HG03521 (cell line): ENCODE results near the gene ADAMTS14.
"Not testable (repeated sequence)": the region's sequence is repeated elsewhere in the genome, so short reads cannot be mapped to it uniquely, and the experiment has no call there.

ENCODE experiments used
- ATAC-seq: cut with Tn5 transposase; IDR thresholded peaks from one replicate; pipeline ENCODE4 v1.9.1; 2021; ENCODE audit warnings: mild to moderate bottlenecking, moderate library complexity; ENCODE audit not compliant: unreplicated experiment

The ADAMTS14 gene, protein sequence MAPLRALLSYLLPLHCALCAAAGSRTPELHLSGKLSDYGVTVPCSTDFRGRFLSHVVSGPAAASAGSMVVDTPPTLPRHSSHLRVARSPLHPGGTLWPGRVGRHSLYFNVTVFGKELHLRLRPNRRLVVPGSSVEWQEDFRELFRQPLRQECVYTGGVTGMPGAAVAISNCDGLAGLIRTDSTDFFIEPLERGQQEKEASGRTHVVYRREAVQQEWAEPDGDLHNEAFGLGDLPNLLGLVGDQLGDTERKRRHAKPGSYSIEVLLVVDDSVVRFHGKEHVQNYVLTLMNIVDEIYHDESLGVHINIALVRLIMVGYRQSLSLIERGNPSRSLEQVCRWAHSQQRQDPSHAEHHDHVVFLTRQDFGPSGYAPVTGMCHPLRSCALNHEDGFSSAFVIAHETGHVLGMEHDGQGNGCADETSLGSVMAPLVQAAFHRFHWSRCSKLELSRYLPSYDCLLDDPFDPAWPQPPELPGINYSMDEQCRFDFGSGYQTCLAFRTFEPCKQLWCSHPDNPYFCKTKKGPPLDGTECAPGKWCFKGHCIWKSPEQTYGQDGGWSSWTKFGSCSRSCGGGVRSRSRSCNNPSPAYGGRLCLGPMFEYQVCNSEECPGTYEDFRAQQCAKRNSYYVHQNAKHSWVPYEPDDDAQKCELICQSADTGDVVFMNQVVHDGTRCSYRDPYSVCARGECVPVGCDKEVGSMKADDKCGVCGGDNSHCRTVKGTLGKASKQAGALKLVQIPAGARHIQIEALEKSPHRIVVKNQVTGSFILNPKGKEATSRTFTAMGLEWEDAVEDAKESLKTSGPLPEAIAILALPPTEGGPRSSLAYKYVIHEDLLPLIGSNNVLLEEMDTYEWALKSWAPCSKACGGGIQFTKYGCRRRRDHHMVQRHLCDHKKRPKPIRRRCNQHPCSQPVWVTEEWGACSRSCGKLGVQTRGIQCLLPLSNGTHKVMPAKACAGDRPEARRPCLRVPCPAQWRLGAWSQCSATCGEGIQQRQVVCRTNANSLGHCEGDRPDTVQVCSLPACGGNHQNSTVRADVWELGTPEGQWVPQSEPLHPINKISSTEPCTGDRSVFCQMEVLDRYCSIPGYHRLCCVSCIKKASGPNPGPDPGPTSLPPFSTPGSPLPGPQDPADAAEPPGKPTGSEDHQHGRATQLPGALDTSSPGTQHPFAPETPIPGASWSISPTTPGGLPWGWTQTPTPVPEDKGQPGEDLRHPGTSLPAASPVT

DNA sequence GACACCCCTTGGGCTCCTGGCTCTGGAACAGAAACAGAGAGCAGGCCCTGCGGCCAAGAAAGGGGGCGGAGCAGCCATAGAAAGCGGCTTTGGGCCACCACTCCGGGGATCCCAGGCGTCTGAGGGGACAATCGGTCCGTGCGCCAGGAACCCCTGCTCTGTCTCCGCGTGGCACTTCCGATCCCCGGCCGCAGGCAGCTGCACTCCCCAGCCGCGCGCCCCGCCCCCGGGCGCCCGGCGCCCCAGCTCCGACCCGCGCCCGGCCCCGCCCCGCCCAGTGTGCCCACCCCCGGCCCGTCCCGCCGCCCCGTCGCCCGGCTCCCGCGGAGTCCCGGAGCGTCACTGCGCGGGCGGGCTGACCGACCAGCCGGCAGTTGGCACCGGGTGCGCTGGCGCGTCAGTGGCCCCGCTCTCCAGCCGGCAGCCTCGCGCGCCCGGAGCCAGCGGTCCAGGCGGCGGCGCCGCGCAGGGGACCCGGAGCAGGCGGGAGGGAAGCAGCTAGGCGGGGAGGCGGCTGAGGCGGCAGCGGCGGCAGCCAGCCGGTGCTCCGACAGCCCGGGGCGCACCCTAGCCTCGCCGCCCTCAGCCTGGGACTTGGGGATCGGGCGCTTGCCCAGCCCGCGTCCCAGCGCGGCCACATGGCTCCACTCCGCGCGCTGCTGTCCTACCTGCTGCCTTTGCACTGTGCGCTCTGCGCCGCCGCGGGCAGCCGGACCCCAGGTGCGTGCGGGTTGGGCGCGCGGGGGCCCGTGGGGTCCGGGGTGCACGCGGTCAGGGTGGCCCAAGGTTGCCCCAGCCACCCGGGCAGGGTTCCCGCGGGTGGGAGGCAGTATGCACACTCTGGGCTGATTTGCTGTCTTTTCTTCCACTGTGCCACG is at the start of gene ADAMTS14:
Gene ADAMTS14, plus strand, starts transcription at position 342 of the 878 bp plus-strand sequence. Its CDS starts 297 bp downstream, at position 639.
- ATAC-seq, result no peak

DNA sequence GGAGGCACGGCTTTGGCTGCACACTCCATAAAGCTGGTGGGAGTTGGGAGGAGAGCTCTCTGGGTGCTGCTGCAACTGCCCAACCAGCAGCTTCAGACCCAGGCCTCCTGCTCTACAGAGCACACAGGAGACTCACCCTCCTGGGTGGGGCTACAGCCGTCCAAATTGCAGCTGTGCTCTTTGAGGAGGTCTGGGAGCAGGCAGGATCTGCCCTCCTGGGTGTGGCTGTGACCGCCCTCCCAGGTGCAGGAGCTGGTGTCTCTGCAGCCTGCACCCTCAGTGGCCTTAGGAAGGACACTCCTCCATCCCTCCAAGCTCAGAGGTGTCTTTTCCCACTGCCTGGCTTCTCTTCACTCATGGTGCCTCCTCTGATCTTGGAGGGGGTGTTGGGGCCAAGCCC is 49.8 kb upstream of the ADAMTS14 start:
- ATAC-seq, result no peak

DNA sequence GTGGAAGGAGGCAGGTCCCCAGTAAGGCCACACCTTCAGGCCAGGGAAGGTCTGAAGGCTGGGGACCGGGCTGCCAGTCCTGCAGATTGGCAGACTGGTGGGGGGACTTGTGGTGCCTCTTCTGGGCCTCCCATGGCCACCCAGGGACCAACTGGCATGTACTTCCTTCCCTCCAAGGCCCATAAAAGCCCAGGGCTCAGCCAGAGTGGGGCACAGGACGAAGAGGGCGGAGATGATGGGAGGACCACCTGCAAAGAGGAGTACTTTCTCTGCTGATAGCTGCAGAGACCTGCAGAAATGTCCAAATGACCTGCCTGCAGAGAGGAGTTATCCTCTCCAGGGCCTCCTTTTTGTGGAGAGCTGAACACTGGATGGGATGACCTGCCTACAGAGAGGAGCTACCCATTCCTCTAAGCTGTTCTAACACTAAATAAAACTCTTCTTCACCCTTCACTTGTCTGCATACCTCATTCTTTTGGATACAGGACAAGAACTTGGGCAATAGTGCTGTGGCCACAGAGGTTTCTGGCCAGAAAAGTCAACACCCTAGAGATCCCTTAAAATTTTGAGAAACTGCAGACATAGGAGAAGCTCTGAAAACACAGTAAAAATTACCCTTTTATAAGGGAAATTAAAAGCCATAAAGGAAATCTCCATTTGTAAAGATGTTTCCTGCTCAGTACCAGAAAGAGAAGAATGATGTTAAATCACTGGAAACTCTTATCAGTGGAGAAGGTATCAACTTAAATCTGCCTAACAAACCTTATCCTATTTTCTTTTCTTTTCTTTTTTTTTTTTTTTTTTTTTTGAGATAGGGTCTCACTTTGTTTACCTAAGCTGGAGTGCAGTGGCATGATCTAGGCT is 49.1 kb upstream of the ADAMTS14 start:
- no peak for ATAC-seq

DNA sequence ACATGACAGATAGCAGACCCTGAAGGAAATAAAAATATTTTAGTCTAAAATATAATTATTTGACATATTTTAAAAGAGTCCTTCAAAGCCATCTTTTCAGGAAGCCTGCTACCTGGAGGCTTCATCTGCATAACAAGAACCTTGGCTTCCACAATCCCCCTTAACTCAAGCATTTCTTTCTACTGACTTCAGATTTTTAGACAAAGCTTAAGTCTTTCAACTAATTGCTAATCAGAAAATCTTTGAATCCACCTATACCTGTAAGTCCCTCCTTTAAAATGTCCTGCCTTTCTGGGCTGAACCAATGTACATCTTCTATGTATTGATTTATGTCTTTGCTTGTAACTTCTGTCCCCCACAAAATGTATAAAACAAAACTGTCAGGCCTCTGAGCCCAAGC is 46.2 kb upstream of the ADAMTS14 start:
- no peak for ATAC-seq

DNA sequence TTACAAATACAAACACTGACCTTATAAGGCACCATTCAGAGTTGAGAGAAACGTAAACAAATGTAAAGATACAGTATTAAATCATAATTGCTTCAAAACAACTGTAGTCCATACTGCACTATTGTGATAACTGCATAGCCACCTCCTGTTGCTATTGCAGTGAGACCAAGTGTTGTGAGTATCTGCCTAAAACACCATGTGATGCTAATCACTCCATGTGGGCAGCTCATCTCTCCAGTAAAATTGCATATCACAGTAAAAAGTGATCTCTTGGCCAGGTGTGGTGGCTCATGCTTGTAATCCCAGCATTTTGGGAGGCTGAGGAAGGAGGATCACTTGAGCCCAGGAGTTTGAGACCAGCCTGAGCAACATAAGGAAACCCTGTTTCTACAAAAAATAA is 43.0 kb upstream of the ADAMTS14 start:
- ATAC-seq, result no peak

DNA sequence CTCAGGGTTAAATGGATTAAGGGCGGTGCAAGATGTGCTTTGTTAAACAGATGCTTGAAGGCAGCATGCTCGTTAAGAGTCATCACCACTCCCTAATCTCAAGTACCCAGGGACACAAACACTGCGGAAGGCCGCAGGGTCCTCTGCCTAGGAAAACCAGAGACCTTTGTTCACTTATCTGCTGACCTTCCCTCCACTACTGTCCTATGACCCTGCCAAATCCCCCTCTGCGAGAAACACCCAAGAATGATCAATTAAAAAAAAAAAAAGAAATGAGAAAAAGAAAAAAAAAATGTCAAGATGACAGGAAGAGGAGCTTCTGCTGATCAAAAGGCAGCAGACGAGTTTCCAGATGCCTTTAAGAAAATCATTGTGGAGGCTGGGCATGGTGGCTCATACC is 40.6 kb upstream of the ADAMTS14 start:
- ATAC-seq, result not testable (repeated sequence)

DNA sequence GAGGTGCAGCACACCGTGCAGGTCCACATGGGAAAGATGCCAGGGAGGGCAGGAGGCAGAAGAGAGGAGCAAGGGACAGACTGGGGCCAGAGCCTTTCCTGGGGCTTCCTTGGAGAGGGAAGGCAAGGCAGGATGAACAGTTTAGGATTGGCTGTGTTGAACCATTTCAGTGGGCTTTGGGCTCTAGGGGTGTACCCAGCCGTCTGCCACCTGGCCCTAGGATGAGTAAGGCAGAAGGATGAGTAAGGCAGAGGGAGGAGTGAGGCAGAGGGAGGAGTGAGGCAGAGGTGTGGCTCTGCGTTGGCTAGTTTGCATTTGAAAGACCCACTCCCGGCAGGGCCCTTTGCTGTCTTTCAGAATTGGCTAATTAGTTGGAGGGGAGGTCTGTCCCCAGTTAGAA is 38.3 kb upstream of the ADAMTS14 start:
- ATAC-seq, result no peak

DNA sequence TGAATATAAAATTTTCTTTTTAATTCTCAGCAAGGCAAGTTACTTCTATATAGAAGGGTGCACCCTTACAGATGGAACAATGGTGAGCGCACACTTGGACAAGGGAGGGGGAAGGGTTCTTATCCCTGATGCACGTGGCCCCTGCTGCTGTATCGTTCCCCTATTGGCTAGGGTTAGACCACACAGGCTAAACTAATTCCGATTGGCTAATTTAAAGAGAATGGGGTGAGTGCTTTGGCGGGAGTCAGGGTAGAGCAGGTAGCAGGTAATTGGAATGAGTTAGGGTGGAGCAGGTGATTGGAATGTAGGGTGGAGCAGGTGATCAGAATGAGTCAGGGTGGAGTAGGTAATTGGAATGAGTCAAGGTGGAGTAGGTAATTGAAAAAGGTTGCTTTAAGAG is 37.8 kb upstream of the ADAMTS14 start:
- ATAC-seq, result not testable (repeated sequence)

DNA sequence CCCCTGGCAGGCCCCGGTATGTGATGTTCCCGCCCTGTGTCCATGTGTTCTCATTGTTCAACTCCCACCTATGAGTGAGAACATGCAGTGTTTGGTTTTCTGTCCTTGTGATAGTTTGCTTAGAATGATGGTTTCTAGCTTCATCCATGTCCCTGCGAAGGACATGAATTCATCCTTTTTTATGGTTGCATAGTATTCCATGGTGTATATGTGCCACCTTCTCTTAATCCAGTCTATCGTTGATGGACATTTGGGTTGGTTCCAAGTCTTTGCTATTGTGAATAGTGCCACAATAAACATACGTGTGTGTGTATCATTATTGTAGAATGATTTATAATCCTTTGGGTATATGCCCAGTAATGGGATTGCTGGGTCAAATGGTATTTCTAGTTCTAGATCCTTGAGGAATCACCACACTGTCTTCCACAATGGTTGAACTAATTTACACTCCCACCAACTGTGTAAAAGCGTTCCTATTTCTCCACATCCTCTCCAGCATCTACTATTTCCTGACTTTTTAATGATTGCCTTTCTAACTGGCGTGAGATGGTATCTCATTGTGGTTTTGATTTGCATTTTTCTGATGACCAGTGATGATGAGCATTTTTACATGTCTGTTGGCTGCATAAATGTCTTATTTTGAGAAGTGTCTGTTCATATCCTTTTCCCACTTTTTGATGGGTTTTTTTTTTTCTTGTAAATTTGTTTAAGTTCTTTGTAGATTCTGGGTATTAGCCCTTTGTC is 32.5 kb upstream of the ADAMTS14 start:
- ATAC-seq, result not testable (repeated sequence)

DNA sequence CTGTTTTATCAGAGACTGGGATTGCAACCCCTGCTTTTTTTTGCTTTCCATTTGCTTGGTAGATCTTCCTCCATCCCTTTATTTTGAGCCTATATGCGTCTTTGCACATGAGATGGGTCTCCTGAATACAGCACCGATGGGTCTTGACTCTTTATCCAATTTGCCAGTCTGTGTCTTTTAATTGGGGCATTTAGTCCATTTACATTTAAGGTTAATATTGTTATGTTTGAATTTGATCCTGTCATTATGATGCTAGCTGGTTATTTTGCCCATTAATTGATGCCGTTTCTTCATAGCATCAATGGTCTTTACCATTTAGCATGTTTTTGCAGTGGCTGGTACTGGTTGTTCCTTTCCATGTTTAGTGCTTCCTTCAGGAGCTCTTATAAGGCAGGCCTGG is 29.0 kb upstream of the ADAMTS14 start:
- ATAC-seq, result not testable (repeated sequence)

DNA sequence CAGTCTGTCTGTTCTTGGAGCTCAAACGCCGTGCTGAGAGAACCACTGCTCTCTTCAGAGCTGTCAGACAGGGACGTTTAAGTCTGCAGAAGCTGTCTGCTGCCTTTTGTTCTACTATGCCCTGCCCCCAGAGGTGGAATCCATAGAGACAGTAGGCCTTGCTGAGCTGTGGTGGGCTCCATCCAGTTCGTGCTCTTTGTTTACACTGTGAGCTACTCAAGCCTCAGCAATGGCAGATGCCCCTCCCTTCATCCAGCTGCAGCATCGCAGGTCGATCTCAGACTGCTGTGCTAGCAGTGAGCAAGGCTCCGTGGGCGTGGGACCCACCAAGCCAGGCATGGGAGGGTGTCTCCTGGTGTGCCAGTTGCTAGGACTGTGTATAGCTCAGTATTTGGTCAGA is 27.3 kb upstream of the ADAMTS14 start:
- not testable (repeated sequence) for ATAC-seq

DNA sequence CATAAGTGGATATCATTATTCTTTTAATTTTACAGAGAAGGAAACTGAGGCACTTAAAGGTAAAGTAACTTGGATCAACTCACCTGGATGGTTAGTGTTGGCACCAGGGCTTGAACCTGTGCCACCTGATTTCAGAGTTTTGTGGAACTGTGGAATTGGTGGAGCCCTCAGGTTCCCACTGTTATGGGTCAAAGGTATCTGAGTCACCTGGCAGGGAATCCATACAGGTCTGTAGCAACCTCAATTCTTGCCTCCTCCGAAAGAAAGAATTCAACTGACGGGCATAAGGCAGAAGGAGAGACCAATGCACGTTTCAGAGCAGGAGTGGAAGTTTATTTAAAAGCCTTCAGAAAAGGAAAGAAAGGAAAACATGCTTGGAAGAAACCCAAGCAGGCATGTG is 25.2 kb upstream of the ADAMTS14 start:
- no peak for ATAC-seq

DNA sequence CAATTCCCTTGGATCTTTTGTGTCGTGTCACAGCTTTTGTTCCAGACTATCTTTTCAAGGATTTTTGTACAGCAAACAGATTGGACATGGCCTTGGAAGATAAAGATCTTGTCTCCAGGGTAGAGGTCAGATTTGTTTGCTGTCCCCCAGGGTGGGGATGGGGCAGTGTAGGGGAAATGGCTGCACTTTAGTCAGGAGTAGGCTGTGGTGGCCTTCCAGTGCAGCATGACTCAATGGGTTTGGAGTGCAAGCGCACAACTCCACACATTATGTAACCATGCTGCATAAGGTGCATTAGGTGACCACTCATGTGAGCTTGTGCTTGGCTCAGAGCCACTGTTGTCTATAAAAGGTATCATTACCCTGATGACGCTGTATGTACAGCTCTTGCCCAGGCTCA is 23.9 kb upstream of the ADAMTS14 start:
- ATAC-seq, result no peak

DNA sequence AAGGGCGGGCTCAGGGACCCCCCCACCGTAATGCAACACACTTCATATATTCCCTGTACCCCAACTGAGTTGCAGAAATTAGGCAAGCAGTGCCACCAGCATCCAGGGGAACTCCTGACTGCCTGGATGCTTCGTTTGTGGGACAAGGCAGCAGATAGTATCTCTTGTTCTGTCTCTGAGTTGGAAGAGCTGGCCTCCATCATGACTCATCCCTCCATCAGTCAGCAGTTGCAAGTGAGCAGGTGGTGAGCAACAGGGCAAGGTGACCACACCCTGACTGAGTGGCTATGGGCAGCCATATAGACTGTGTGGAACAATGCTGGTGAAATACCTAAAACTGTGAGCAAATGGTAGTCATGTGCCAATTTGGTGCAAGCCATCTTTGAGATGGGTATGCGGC is 22.8 kb upstream of the ADAMTS14 start:
- ATAC-seq, result no peak

DNA sequence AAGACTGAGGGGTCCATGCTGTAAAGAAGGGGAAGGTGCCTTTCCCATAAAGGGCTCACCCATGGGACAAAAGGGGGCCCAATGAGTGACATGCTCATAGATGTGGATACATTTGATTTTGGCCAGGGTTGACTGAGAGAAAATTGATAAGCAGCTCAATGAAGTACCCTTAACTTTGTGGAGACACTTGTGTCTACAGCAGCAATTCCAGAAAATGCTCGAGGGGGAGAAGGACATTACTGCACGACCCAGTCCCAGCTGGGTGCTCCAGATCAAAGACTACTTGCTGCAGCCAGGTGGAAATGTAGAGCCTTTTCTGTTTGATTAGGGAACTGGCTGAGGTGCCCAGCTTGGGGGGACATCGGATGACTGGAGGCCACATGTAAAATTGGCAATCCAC is 22.2 kb upstream of the ADAMTS14 start:
- ATAC-seq, result no peak

DNA sequence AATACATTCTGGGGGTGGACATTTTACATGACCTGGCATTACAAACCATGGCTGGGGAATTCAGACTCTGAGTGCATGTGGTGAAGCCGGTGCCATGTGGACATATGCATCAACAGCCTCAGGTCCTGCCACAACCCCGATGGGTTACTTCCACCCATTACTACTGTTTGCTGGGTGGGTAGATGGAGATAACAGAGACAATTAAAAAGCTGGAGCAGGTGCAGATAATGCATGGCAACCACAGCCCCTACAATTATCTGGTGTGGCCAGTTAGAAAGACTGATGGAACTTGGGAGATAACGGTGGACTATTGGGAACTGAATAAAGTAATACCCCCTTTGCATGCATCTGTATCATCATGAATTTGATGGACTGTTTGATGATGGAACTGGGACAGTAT is 21.6 kb upstream of the ADAMTS14 start:
- ATAC-seq, result no peak

DNA sequence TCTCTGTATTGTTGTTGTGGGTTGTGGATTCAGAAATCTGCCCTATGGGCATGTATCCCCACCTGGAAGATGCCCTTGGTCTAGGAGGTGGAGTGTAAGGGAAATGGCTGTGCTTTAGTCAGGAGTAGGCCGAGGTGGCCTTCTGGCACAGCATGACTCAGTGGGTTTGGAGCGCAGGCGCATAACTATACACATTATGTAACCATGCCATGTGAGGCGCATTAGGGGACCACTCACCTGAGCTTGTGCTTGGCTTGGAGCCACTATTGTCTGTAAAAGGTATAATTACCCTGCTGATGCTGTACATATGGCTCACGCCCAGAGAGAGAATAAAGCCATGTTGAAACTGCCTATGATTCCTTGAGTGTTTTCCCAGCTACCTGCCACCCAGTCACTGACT is 20.6 kb upstream of the ADAMTS14 start:
- ATAC-seq, result no peak

DNA sequence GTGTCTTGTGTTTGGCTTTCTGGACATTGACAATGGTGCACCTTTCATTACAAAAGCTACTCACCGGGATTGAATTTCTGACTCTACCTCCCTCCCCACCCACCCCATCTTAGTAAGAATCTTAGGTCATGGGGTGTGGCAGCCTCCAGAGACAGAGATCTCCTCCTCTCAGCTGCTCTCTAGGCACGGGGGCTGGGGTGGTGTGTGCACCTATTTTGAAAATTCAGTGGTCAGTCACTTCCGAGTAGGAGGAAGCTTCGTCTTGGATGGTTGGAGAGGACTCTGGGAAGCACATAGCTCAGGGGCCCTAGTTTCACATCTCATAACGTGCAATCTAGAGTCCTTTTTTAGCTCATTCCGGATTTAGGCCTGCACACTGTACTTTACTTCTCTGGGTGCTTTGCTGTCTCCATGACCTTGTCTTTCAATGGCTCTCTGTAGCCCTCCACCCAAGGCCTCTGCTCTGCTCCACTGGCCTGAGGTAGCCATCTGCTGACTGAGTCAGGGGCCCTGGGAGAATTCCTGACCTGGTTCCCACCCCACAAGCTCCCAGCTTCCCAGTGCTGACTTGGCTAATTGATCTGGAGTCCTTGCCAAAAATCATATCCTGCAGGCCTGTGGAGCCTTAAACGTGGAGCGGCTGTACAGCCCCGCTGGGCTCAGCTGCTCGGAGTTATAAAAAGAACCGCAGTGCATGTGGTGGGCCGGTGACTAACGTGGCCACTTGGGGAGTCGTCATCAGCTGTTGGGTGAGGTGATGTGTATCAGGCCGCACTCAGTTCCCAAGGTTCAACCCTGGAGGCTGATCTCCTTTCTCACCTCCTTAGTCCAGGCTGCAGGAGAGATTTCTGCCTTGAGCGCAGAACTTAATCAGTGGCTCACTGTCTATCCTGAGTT is 19.3 kb upstream of the ADAMTS14 start:
- ATAC-seq, result no peak
